ENCODE data around the gene CDH11.

GRCh38 chr16:65057184-65057583 is 64.7 kb downstream of the CDH11 start:
- TF ChIP-seq CTCF (conservative IDR thresholded peaks at IDR 0.05; ENCODE audit: low read length) (no peak), EZH2phosphoT487 (IDR thresholded peaks at IDR 0.05; ENCODE audit: borderline replicate concordance) (no peak)

Measured in Loucy (cell line).